Measurements from ENCODE around the gene HHATL. TPM values are rescaled to one million over a fixed set of nuclear protein-coding genes. Genes with fewer than 3 reads are reported as not detected.
A peak's percentile ranks its signal among the peaks of the same experiment; 100 is the strongest.

HHATL gene
- total and polyA plus RNA-seq, 5 experiments from 2014 or later, result not detected

GRCh38 chr3:42659451-42660130 lies 43.0 kb downstream of the HHATL start:
- POLR2A ChIA-PET, result no interaction called here
- no peaks in the 10 kb centered on the region for H3K9me3 Mint-ChIP-seq
- no peak for DNase-seq
- no peaks in the 10 kb centered on the region for H3K27me3 Mint-ChIP-seq
- H3K27ac Mint-ChIP-seq, result no peak overlapping the region
- ATAC-seq, result no peak
- H3K4me3 Mint-ChIP-seq, result no peak overlapping the region
- H3K4me1 Mint-ChIP-seq, result peaks cover 0 to 11% (median 2%) of the 10 kb centered on the region in 4 donors
- no peaks in the 10 kb centered on the region for H3K36me3 Mint-ChIP-seq

- H3K4me1 Mint-ChIP-seq, result peaks cover 0 to 11% (median 2%) of the 10 kb centered on the region in 4 donors
- H3K27ac Mint-ChIP-seq, result peak overlapping the region in 2 of 10 donors; percentile 48 to 56
- H3K9me3 Mint-ChIP-seq, result no peaks in the 10 kb centered on the region
- no peaks in the 10 kb centered on the region for H3K27me3 Mint-ChIP-seq
- ATAC-seq (no peak), DNase-seq (no peak)
- POLR2A ChIA-PET, result no interaction called here
- H3K4me3 Mint-ChIP-seq, result no peak overlapping the region
- no peaks in the 10 kb centered on the region for H3K36me3 Mint-ChIP-seq
Measured at GRCh38 chr3:42658771-42659390, 43.7 kb downstream of the HHATL start.

- peak overlapping the region in 1 of 10 donors; percentile 81 for H3K27ac Mint-ChIP-seq
- no peaks in the 10 kb centered on the region for H3K27me3 Mint-ChIP-seq
- no peak for ATAC-seq
Measured at GRCh38 chr3:42658091-42658770, 44.4 kb downstream of the HHATL start.

GRCh38 chr3:42657675-42658074 lies 44.9 kb downstream of the HHATL start:
- H3K27me3 Mint-ChIP-seq, result no peaks in the 10 kb centered on the region
- POLR2A ChIA-PET, result no interaction called here
- ATAC-seq (no peak), DNase-seq (no peak)
- no peaks in the 10 kb centered on the region for H3K36me3 Mint-ChIP-seq
- peak overlapping the region in 1 of 10 donors; percentile 81 for H3K27ac Mint-ChIP-seq
- H3K4me1 Mint-ChIP-seq, result peaks cover 3 to 16% (median 9%) of the 10 kb centered on the region in 4 donors
- no peaks in the 10 kb centered on the region for H3K9me3 Mint-ChIP-seq
- no peak overlapping the region for H3K4me3 Mint-ChIP-seq

More at GRCh38 chr3:42658091-42658770, 44.4 kb downstream of the HHATL start:
- Mint-ChIP-seq H3K4me3 (no peak overlapping the region), H3K4me1 (peaks cover 0 to 11% (median 6%) of the 10 kb centered on the region in 4 donors), H3K36me3 (no peaks in the 10 kb centered on the region), H3K9me3 (no peaks in the 10 kb centered on the region)
- POLR2A ChIA-PET, result no interaction called here
- no peak for DNase-seq

GRCh38 chr3:42656680-42657610 lies 45.7 kb downstream of the HHATL start:
- Mint-ChIP-seq H3K4me1 (peaks cover 7 to 24% (median 11%) of the 10 kb centered on the region in 4 donors), H3K36me3 (no peaks in the 10 kb centered on the region), H3K9me3 (no peaks in the 10 kb centered on the region), H3K27ac (peak overlapping the region in 3 of 10 donors; percentile 3 to 27 (median 4)), H3K27me3 (no peaks in the 10 kb centered on the region), H3K4me3 (no peak overlapping the region)
- POLR2A ChIA-PET, result no interaction called here
- no peak for ATAC-seq
- DNase-seq, result no peak

GRCh38 chr3:42655980-42656679 lies 46.5 kb downstream of the HHATL start:
- H3K36me3 Mint-ChIP-seq, result no peaks in the 10 kb centered on the region
- no peaks in the 10 kb centered on the region for H3K9me3 Mint-ChIP-seq
- DNase-seq (no peak), ATAC-seq (no peak)
- POLR2A ChIA-PET, result no interaction called here
- H3K4me3 Mint-ChIP-seq, result peak overlapping the region in 2 of 10 donors; percentile 20 to 47
- no peaks in the 10 kb centered on the region for H3K27me3 Mint-ChIP-seq
- peak overlapping the region in 1 of 10 donors; percentile 54 for H3K27ac Mint-ChIP-seq
- peaks cover 7 to 27% (median 11%) of the 10 kb centered on the region in 4 donors for H3K4me1 Mint-ChIP-seq

- Mint-ChIP-seq H3K27ac (peak overlapping the region in 3 of 10 donors; percentile 3 to 40 (median 13)), H3K36me3 (no peaks in the 10 kb centered on the region), H3K27me3 (no peaks in the 10 kb centered on the region), H3K9me3 (no peaks in the 10 kb centered on the region), H3K4me3 (peak overlapping the region in 9 of 10 donors; percentile 36 to 63 (median 50)), H3K4me1 (peaks cover 7 to 27% (median 11%) of the 10 kb centered on the region in 4 donors)
- POLR2A ChIA-PET, result no interaction called here
- ATAC-seq, result peak in 1 of 2 donors; percentile 12
- no peak for DNase-seq
Measured at GRCh38 chr3:42655331-42655888, 47.2 kb downstream of the HHATL start.

- Mint-ChIP-seq H3K27me3 (no peaks in the 10 kb centered on the region), H3K4me1 (peaks cover 7 to 27% (median 12%) of the 10 kb centered on the region in 4 donors), H3K9me3 (no peaks in the 10 kb centered on the region), H3K36me3 (peaks cover 0 to 2% (median 0%) of the 10 kb centered on the region in 3 donors), H3K4me3 (peak overlapping the region in 9 of 10 donors; percentile 37 to 86 (median 52)), H3K27ac (no peak overlapping the region)
- ATAC-seq (peak; percentile 49 to 78), DNase-seq (peak in 1 of 10 donors; percentile 15)
- POLR2A ChIA-PET, result interaction anchor here (1.0 kb wide), 1 partner anchor 9 kb away, joined by 4 read pairs; no protein-coding TSS in a partner anchor
Measured at GRCh38 chr3:42654331-42655201, 48.0 kb downstream of the HHATL start.

- Mint-ChIP-seq H3K27me3 (no peaks in the 10 kb centered on the region), H3K36me3 (peaks cover 0 to 7% (median 0%) of the 10 kb centered on the region in 3 donors), H3K9me3 (no peaks in the 10 kb centered on the region), H3K27ac (peak within 1 kb of the TSS in 6 of 10 donors; percentile 37 to 89 (median 63)), H3K4me1 (peaks cover 7 to 27% (median 12%) of the 10 kb centered on the region in 4 donors), H3K4me3 (peak within 1 kb of the TSS; percentile 77 to 90 (median 82))
- peak; percentile 14 to 40 for ATAC-seq
- POLR2A ChIA-PET, result interaction anchor here (1.0 kb wide), 1 partner anchor 10 kb away, joined by 4 read pairs; no protein-coding TSS in a partner anchor
- DNase-seq, result peak in 1 of 10 donors; percentile 24
Measured at GRCh38 chr3:42653560-42654330, 48.9 kb downstream of the HHATL start, which contains the start of gene ZBTB47. TSS of gene ZBTB47 (plus strand) at chr3:42653697. CDS start at chr3:42658356, 4,659 bp downstream.

- ATAC-seq, result no peak
- POLR2A ChIA-PET, result interaction anchor here (1.5 kb wide), 1 partner anchor 12 kb away, joined by 3 read pairs; no protein-coding TSS in a partner anchor
- H3K4me3 Mint-ChIP-seq, result peak overlapping the region; percentile 52 to 90 (median 78)
- peaks cover 7 to 27% (median 12%) of the 10 kb centered on the region in 4 donors for H3K4me1 Mint-ChIP-seq
- no peak for DNase-seq
- H3K27me3 Mint-ChIP-seq, result no peaks in the 10 kb centered on the region
- H3K9me3 Mint-ChIP-seq, result no peaks in the 10 kb centered on the region
- peak overlapping the region in 2 of 10 donors; percentile 36 to 37 for H3K27ac Mint-ChIP-seq
- peaks cover 0 to 8% (median 0%) of the 10 kb centered on the region in 3 donors for H3K36me3 Mint-ChIP-seq
Measured at GRCh38 chr3:42653303-42653559, 49.4 kb downstream of the HHATL start.
